Fibroblast of lung (primary cell): ENCODE results near the gene PGC.

Experiments used
- EZH2 ChIP-seq: IDR thresholded peaks from 2 replicates; pipeline ENCODE4 v1.5.1; 2012; ENCODE audit warnings: low read length, control low read depth, mild to moderate bottlenecking; ENCODE audit errors: missing control alignments
- TF ChIP-seq, protein P1 (sequence below), 2 donors: IDR thresholded peaks in 1 of 2; conservative IDR thresholded peaks in 1 of 2; 1 replicate in 1 of 2; 2 replicates in 1 of 2; pipeline ENCODE4 v1.5.1; 2011 to 2012; ENCODE audit warnings: low read length in 2 of 2, control low read depth in 1 of 2, inconsistent platforms in 1 of 2, low read depth in 1 of 2, mild to moderate bottlenecking in 1 of 2

GRCh38 chr6:41757271-41757670 is 10.1 kb upstream of the PGC start:
- TF ChIP-seq, protein P1, sequence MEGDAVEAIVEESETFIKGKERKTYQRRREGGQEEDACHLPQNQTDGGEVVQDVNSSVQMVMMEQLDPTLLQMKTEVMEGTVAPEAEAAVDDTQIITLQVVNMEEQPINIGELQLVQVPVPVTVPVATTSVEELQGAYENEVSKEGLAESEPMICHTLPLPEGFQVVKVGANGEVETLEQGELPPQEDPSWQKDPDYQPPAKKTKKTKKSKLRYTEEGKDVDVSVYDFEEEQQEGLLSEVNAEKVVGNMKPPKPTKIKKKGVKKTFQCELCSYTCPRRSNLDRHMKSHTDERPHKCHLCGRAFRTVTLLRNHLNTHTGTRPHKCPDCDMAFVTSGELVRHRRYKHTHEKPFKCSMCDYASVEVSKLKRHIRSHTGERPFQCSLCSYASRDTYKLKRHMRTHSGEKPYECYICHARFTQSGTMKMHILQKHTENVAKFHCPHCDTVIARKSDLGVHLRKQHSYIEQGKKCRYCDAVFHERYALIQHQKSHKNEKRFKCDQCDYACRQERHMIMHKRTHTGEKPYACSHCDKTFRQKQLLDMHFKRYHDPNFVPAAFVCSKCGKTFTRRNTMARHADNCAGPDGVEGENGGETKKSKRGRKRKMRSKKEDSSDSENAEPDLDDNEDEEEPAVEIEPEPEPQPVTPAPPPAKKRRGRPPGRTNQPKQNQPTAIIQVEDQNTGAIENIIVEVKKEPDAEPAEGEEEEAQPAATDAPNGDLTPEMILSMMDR (conservative IDR thresholded peaks at IDR 0.05 in 1 of 2, IDR thresholded peaks at IDR 0.05 in 1 of 2; ENCODE audit: low read depth in 1 of 2, low read length in 2 of 2) = no peak
- TF ChIP-seq EZH2 = no peak
